Measurements from ENCODE around the gene ARL2BP. TPM values are rescaled to one million over a fixed set of nuclear protein-coding genes. Genes with fewer than 3 reads are reported as not detected.

The ARL2BP gene
- total RNA-seq, 4 donors from 2014 or later: 27.8 to 66.2 (median 51.0) TPM

GRCh38 chr16:57283959-57284208 is 38.8 kb downstream of the ARL2BP start:
- 6% methylated on average over 7 of the region's 14 CpGs for WGBS
- TF ChIP-seq POLR2AphosphoS5 (IDR thresholded peaks at IDR 0.05) (no peak), POLR2A (IDR thresholded peaks at IDR 0.05) (no peak), EP300 (IDR thresholded peaks at IDR 0.05) (no peak)
- Histone ChIP-seq H3K9me3 (no peaks in the 10 kb centered on the region), H3K27me3 (peaks cover 15% of the 10 kb centered on the region), H3K4me3 (peak overlapping the region; percentile 60), H3K27ac (peak overlapping the region; percentile 80), H3K4me1 (peaks cover 21% of the 10 kb centered on the region), H3K36me3 (no peaks in the 10 kb centered on the region)
- DNase-seq (ENCODE audit: low spot score in 2 of 2): no peak

DNA sequence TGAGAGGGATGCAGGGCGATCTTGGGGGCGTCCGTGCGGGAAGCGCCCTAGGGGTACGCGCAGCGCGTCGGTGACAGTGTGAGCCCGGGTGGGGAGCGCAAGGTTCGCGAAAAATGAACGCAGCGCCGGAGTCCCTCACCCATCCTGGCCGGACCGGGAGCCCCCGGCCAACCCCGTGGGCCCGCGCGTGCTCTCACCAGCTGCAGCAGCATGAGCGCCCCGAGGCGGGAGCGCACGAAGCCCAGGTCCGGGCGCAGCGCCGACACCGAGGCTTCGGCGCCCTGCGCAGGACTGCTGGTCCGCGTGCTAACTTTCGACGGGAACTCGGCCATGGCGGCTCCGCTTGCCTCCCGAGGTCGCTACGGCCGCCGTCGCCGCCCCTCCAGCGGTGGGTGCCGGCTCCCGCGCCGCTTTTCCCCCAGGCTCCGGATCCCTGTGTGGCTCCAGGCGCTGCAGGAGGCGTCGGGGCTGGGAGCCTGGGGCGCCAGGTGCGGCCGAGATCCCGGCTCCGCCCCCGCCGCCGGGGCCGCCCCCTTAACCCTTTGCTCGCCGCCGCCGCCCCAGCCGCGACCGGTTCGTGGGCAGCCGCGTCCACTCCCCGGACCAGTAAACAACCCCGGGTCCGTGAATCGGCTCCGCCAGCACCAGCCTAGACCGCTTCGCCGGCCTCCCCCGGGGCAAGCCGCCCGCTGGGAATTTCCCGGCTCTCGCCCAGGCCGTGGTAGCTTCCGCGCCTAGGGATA is 39.3 kb downstream of the ARL2BP start, which contains the start of gene PLLP:
Gene PLLP, minus strand, starts transcription at position 464 of the 743 bp plus-strand sequence. Its CDS starts 132 bp downstream, at position 332.
- peak within 1 kb of the TSS; percentile 80 for H3K27ac ChIP-seq
- peak within 1 kb of the TSS; percentile 60 for H3K4me3 ChIP-seq
- TF ChIP-seq POLR2AphosphoS5 (IDR thresholded peaks at IDR 0.05): no peak
- no peak for TF ChIP-seq EP300 (IDR thresholded peaks at IDR 0.05)
- no peak for TF ChIP-seq POLR2A (IDR thresholded peaks at IDR 0.05)
- TF ChIP-seq CTCF (IDR thresholded peaks at IDR 0.05): no peak
- H3K27me3 ChIP-seq: peaks cover 15% of the 10 kb centered on the region
- no peaks in the 10 kb centered on the region for H3K9me3 ChIP-seq
- WGBS: 0% methylated on average over 11 of the region's 95 CpGs
- no peaks in the 10 kb centered on the region for H3K36me3 ChIP-seq
- H3K4me1 ChIP-seq: peaks cover 19% of the 10 kb centered on the region
- DNase-seq (ENCODE audit: low spot score in 2 of 2): peak in 1 of 2 donors; percentile 67

DNA sequence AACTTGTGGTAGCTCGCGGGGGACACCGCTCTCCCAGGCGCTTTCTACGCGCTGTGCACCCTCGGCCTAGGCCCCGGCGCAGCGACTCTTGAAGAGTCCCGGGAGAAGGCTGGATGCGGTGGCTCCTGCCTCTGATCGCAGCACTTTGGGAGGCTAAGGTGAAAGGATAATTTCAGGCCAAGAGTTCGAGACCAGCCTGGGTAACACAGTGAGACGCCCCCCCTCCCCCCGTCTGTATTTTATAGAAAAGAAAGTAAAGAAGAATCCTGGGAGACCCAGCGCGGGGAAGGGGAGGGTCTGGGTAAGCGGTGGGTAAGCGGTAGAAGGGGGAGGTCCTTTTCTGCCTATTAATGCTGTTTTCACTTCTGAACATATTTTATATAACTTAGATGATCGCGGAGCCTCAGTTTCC is 39.9 kb downstream of the ARL2BP start:
- TF ChIP-seq CTCF (IDR thresholded peaks at IDR 0.05) (no peak), POLR2AphosphoS5 (IDR thresholded peaks at IDR 0.05) (no peak), EP300 (IDR thresholded peaks at IDR 0.05) (no peak), POLR2A (IDR thresholded peaks at IDR 0.05) (no peak)
- Histone ChIP-seq H3K9me3 (no peaks in the 10 kb centered on the region), H3K27ac (peak overlapping the region; percentile 80), H3K36me3 (no peaks in the 10 kb centered on the region), H3K4me3 (peak overlapping the region; percentile 60), H3K27me3 (peaks cover 15% of the 10 kb centered on the region), H3K4me1 (peaks cover 19% of the 10 kb centered on the region)
- WGBS: 16% methylated on average over 21 of the region's 22 CpGs
- DNase-seq (ENCODE audit: low spot score in 2 of 2): no peak

GRCh38 chr16:57285379-57285778 is 40.3 kb downstream of the ARL2BP start:
- Histone ChIP-seq H3K9me3 (no peaks in the 10 kb centered on the region), H3K4me1 (peaks cover 19% of the 10 kb centered on the region), H3K4me3 (peak overlapping the region; percentile 60), H3K36me3 (no peaks in the 10 kb centered on the region), H3K27me3 (peaks cover 15% of the 10 kb centered on the region), H3K27ac (no peak overlapping the region)
- TF ChIP-seq CTCF (IDR thresholded peaks at IDR 0.05) (no peak), POLR2AphosphoS5 (IDR thresholded peaks at IDR 0.05) (no peak)
- DNase-seq (ENCODE audit: low spot score in 2 of 2): peak in 1 of 2 donors; percentile 13
- 59% methylated on average over 5 of the region's 5 CpGs for WGBS

GRCh38 chr16:57289391-57290257 is 44.6 kb downstream of the ARL2BP start:
- no peak overlapping the region for H3K27ac ChIP-seq
- no peaks in the 10 kb centered on the region for H3K9me3 ChIP-seq
- no peaks in the 10 kb centered on the region for H3K36me3 ChIP-seq
- H3K4me1 ChIP-seq: peaks cover 7% of the 10 kb centered on the region
- no peak for DNase-seq (ENCODE audit: low spot score in 2 of 2)
- WGBS: 64% methylated on average over 14 of the region's 14 CpGs
- TF ChIP-seq POLR2AphosphoS5 (IDR thresholded peaks at IDR 0.05): no peak
- no peak for TF ChIP-seq POLR2A (IDR thresholded peaks at IDR 0.05)
- TF ChIP-seq EP300 (IDR thresholded peaks at IDR 0.05): no peak
- no peak for TF ChIP-seq CTCF (IDR thresholded peaks at IDR 0.05)
- no peak overlapping the region for H3K4me3 ChIP-seq
- H3K27me3 ChIP-seq: peaks cover under 1% of the 10 kb centered on the region

Data from suprapubic skin (tissue), 4 donors.